ENCODE results near the gene TNS1.

Gene TNS1

GRCh38 chr2:217924346-217924901 lies 78.4 kb downstream of the TNS1 start:
- Histone ChIP-seq H3K9me2 (replicated peaks; ENCODE audit: insufficient read depth, low read length) (no peaks in the 10 kb centered on the region), H2AFZ (ENCODE audit: low read length) (no peak overlapping the region), H3F3A (ENCODE audit: insufficient read depth, low read length) (no peaks in the 10 kb centered on the region), H3K9ac (ENCODE audit: low read length) (no peak overlapping the region), H3K9me3 (replicated peaks; ENCODE audit: insufficient read depth, low read length) (no peaks in the 10 kb centered on the region), H3K4me1 (ENCODE audit: low read length) (no peaks in the 10 kb centered on the region), H3K79me2 (ENCODE audit: low read length) (no peaks in the 10 kb centered on the region), H3K27me3 (replicated peaks; ENCODE audit: insufficient read depth, low read length) (no peaks in the 10 kb centered on the region; the same call in 1 of the 2 replicates), H3K27ac (ENCODE audit: low read length) (no peak overlapping the region), H4K20me1 (ENCODE audit: insufficient read depth, low read length) (no peaks in the 10 kb centered on the region), H3K4me3 (ENCODE audit: low read length) (no peak overlapping the region), H3K4me2 (ENCODE audit: low read depth, low read length) (no peak overlapping the region), H3K36me3 (replicated peaks; ENCODE audit: insufficient read depth, low read length) (no peaks in the 10 kb centered on the region)
- TF ChIP-seq EZH2 (optimal IDR thresholded peaks at IDR 0.05; ENCODE audit: low read depth, low read length) (no peak), EZH2phosphoT487 (IDR thresholded peaks at IDR 0.05; ENCODE audit: low read length) (no peak), CTCF (IDR thresholded peaks at IDR 0.05; ENCODE audit: low read length) (no peak)
- DNase-seq = no peak

GRCh38 chr2:217923007-217923686 lies 79.6 kb downstream of the TNS1 start:
- no peaks in the 10 kb centered on the region for H3K36me3 ChIP-seq (replicated peaks; ENCODE audit: insufficient read depth, low read length)
- no peaks in the 10 kb centered on the region; the same call in 1 of the 2 replicates for H3K27me3 ChIP-seq (replicated peaks; ENCODE audit: insufficient read depth, low read length)
- H3K4me2 ChIP-seq (ENCODE audit: low read depth, low read length) = no peak overlapping the region
- H4K20me1 ChIP-seq (ENCODE audit: insufficient read depth, low read length) = no peaks in the 10 kb centered on the region
- H3K27ac ChIP-seq (ENCODE audit: low read length) = no peak overlapping the region
- DNase-seq = no peak
- no peaks in the 10 kb centered on the region for H3F3A ChIP-seq (ENCODE audit: insufficient read depth, low read length)
- no peak overlapping the region for H3K9ac ChIP-seq (ENCODE audit: low read length)
- no peaks in the 10 kb centered on the region for H3K79me2 ChIP-seq (ENCODE audit: low read length)
- no peaks in the 10 kb centered on the region for H3K9me2 ChIP-seq (replicated peaks; ENCODE audit: insufficient read depth, low read length)
- no peaks in the 10 kb centered on the region for H3K9me3 ChIP-seq (replicated peaks; ENCODE audit: insufficient read depth, low read length)
- H3K4me1 ChIP-seq (ENCODE audit: low read length) = no peaks in the 10 kb centered on the region
- H2AFZ ChIP-seq (ENCODE audit: low read length) = no peak overlapping the region
- no peak for TF ChIP-seq CTCF (IDR thresholded peaks at IDR 0.05; ENCODE audit: low read length)
- no peak for TF ChIP-seq EZH2 (optimal IDR thresholded peaks at IDR 0.05; ENCODE audit: low read depth, low read length)
- TF ChIP-seq EZH2phosphoT487 (IDR thresholded peaks at IDR 0.05; ENCODE audit: low read length) = no peak
- no peak overlapping the region for H3K4me3 ChIP-seq (ENCODE audit: low read length)

GRCh38 chr2:217922101-217923006 lies 80.4 kb downstream of the TNS1 start:
- H3K9ac ChIP-seq (ENCODE audit: low read length) = no peak overlapping the region
- no peaks in the 10 kb centered on the region for H3K4me1 ChIP-seq (ENCODE audit: low read length)

More at GRCh38 chr2:217922101-217923006, 80.4 kb downstream of the TNS1 start:
- H3K4me3 ChIP-seq (ENCODE audit: low read length) = no peak overlapping the region
- no peaks in the 10 kb centered on the region for H3K9me2 ChIP-seq (replicated peaks; ENCODE audit: insufficient read depth, low read length)
- no peaks in the 10 kb centered on the region for H3K9me3 ChIP-seq (replicated peaks; ENCODE audit: insufficient read depth, low read length)
- H4K20me1 ChIP-seq (ENCODE audit: insufficient read depth, low read length) = no peaks in the 10 kb centered on the region
- H3K36me3 ChIP-seq (replicated peaks; ENCODE audit: insufficient read depth, low read length) = no peaks in the 10 kb centered on the region
- no peak for DNase-seq
- no peak overlapping the region for H3K4me2 ChIP-seq (ENCODE audit: low read depth, low read length)
- no peaks in the 10 kb centered on the region for H3K79me2 ChIP-seq (ENCODE audit: low read length)
- no peaks in the 10 kb centered on the region; the same call in 1 of the 2 replicates for H3K27me3 ChIP-seq (replicated peaks; ENCODE audit: insufficient read depth, low read length)
- H3K27ac ChIP-seq (ENCODE audit: low read length) = no peak overlapping the region
- no peaks in the 10 kb centered on the region for H3F3A ChIP-seq (ENCODE audit: insufficient read depth, low read length)
- no peak overlapping the region for H2AFZ ChIP-seq (ENCODE audit: low read length)
- TF ChIP-seq EZH2phosphoT487 (IDR thresholded peaks at IDR 0.05; ENCODE audit: low read length) (no peak), CTCF (IDR thresholded peaks at IDR 0.05; ENCODE audit: low read length) (no peak), EZH2 (optimal IDR thresholded peaks at IDR 0.05; ENCODE audit: low read depth, low read length) (no peak)

All from MM.1S (cell line).